Esophagus muscularis mucosa (tissue), 4 donors: Measurements from ENCODE around the gene POLR2E. TPM values are rescaled to one million over a fixed set of nuclear protein-coding genes. Genes with fewer than 3 reads are reported as not detected.

Source experiments
- DNase-seq: peaks from one replicate; pipeline ENCODE4 v3.0.0-alpha.2; 2017; ENCODE audit errors: extremely low spot score
- H3K27ac ChIP-seq, 4 donors: fragments of 200-600 bp; sonication (generic); replicated peaks in 1 of 4; 1 replicate in 3 of 4; 2 replicates in 1 of 4; pipeline ENCODE4 v1.5.1; 2016 to 2019; ENCODE audit warnings: mild to moderate bottlenecking in 1 of 4
- H3K27me3 ChIP-seq, 4 donors: fragments of 200-600 bp; sonication (generic); one replicate each; pipeline versions ENCODE4 v1.5.1 to v1.6.0; 2016 to 2019
- H3K36me3 ChIP-seq, 4 donors: fragments of 200-600 bp; sonication (generic); one replicate each; pipeline ENCODE4 v1.5.1; 2016 to 2019
- H3K4me1 ChIP-seq, 4 donors: fragments of 200-600 bp; sonication (generic); one replicate each; pipeline ENCODE4 v1.5.1; 2016 to 2019
- H3K4me3 ChIP-seq, 4 donors: fragments of 200-600 bp; sonication (generic); 1 replicate in 2 of 4; 2 replicates in 2 of 4; pipeline ENCODE4 v1.5.1; 2016 to 2019; ENCODE audit warnings: mild to moderate bottlenecking in 4 of 4, moderate library complexity in 1 of 4
- H3K9me3 ChIP-seq, 4 donors: fragments of 200-600 bp; sonication (generic); 1 replicate in 3 of 4; 2 replicates in 1 of 4; pipeline ENCODE4 v1.5.1; 2016 to 2019
- CTCF ChIP-seq, 3 experiments: fragments of 200-600 bp in 2 of 3; fragments of 450-650 bp in 1 of 3; sonication (generic) in 2 of 3; IDR thresholded peaks; one replicate each; pipeline ENCODE4 v1.5.1; 2017 to 2019; ENCODE audit warnings: antibody characterized with exemption in 3 of 3, mild to moderate bottlenecking in 2 of 3, moderate library complexity in 1 of 3
- EP300 ChIP-seq: sonication (generic); formaldehyde crosslinking; IDR thresholded peaks from one replicate; pipeline ENCODE4 v1.6.1; 2017; ENCODE audit warnings: antibody characterized with exemption
- POLR2A ChIP-seq: fragments of 450-650 bp; IDR thresholded peaks from one replicate; pipeline ENCODE4 v1.6.1; 2017; ENCODE audit warnings: antibody characterized with exemption, moderate library complexity, mild to moderate bottlenecking, low read depth
- POLR2AphosphoS5 ChIP-seq, 2 donors: sonication (generic); formaldehyde crosslinking; IDR thresholded peaks; one replicate each; pipeline ENCODE4 v1.6.1; 2017; ENCODE audit warnings: antibody characterized with exemption in 2 of 2
- WGBS: methylation state at CpG from one replicate; pipeline ENCODE4 v1.1.5; 2018; 5-methylcytosine and 5-hydroxymethylcytosine counted together
- intact Hi-C: fragments of 100-400 bp; cut with DNase I; formaldehyde crosslinking; loops from one replicate; pipeline ENCODE4 v1.15.1; 2023
- total RNA-seq, 4 donors: library from RNA; depleted of rRNA; stranded (reverse); fragments of >200 nt; gene quantifications; one replicate each; pipeline versions ENCODE4 v1.1.0 to v1.2.1, GENCODE V29; 2016

Gene POLR2E
- total RNA-seq, 4 donors from 2014 or later, result 96.8 to 198 (median 135) TPM

GRCh38 chr19:1058112-1058511, 37.1 kb downstream of the POLR2E start:
- no peak for DNase-seq
- no peak for TF ChIP-seq EP300
- Histone ChIP-seq H3K9me3 (peaks cover 4 to 44% (median 40%) of the 10 kb centered on the region in 4 donors), H3K27me3 (no peaks in the 10 kb centered on the region), H3K36me3 (peaks cover 0 to 33% (median 6%) of the 10 kb centered on the region in 4 donors), H3K4me1 (no peaks in the 10 kb centered on the region), H3K27ac (no peak overlapping the region), H3K4me3 (no peak overlapping the region)
- WGBS, result 94% methylated on average over 4 of the region's 5 CpGs
- intact Hi-C loops, result no loop called here

- Histone ChIP-seq H3K4me3 (no peak overlapping the region), H3K9me3 (peaks cover 4 to 44% (median 40%) of the 10 kb centered on the region in 4 donors), H3K27ac (no peak overlapping the region), H3K27me3 (no peaks in the 10 kb centered on the region), H3K4me1 (no peaks in the 10 kb centered on the region), H3K36me3 (peaks cover 0 to 33% (median 6%) of the 10 kb centered on the region in 4 donors)
- intact Hi-C loops, result no loop called here
- TF ChIP-seq CTCF (IDR thresholded peaks at IDR 0.05) (no peak), EP300 (no peak), POLR2AphosphoS5 (IDR thresholded peaks at IDR 0.05) (no peak), POLR2A (no peak)
- DNase-seq, result no peak
- WGBS, result 51% methylated on average over 2 of the region's 3 CpGs
These were observed 37.9 kb downstream of the POLR2E start for GRCh38 chr19:1057176-1057855.

GRCh38 chr19:1055886-1056620, 39.1 kb downstream of the POLR2E start:
- Histone ChIP-seq H3K36me3 (peaks cover 0 to 33% (median 6%) of the 10 kb centered on the region in 4 donors), H3K4me1 (no peaks in the 10 kb centered on the region), H3K27me3 (no peaks in the 10 kb centered on the region), H3K4me3 (no peak overlapping the region), H3K27ac (no peak overlapping the region), H3K9me3 (peaks cover 4 to 44% (median 40%) of the 10 kb centered on the region in 4 donors)
- TF ChIP-seq POLR2AphosphoS5 (IDR thresholded peaks at IDR 0.05) (no peak), CTCF (IDR thresholded peaks at IDR 0.05) (no peak), POLR2A (no peak), EP300 (no peak)
- DNase-seq, result no peak
- WGBS, result 97% methylated on average over 16 of the region's 20 CpGs
- intact Hi-C loops, result no loop called here

- Histone ChIP-seq H3K9me3 (peaks cover 4 to 44% (median 40%) of the 10 kb centered on the region in 4 donors), H3K36me3 (peaks cover 0 to 33% (median 6%) of the 10 kb centered on the region in 4 donors), H3K27ac (no peak overlapping the region), H3K4me1 (no peaks in the 10 kb centered on the region), H3K27me3 (no peaks in the 10 kb centered on the region), H3K4me3 (no peak overlapping the region)
- 90% methylated on average over 8 of the region's 14 CpGs for WGBS
- intact Hi-C loops, result no loop called here
- DNase-seq, result no peak
- TF ChIP-seq CTCF (IDR thresholded peaks at IDR 0.05) (no peak), EP300 (no peak), POLR2A (no peak), POLR2AphosphoS5 (IDR thresholded peaks at IDR 0.05) (no peak)
These were observed 40.1 kb downstream of the POLR2E start for GRCh38 chr19:1055028-1055425.

- Histone ChIP-seq H3K36me3 (peaks cover 0 to 33% (median 6%) of the 10 kb centered on the region in 4 donors), H3K9me3 (peaks cover 4 to 39% (median 37%) of the 10 kb centered on the region in 4 donors), H3K27me3 (no peaks in the 10 kb centered on the region), H3K27ac (no peak overlapping the region), H3K4me3 (no peak overlapping the region), H3K4me1 (no peaks in the 10 kb centered on the region)
- TF ChIP-seq POLR2A (no peak), CTCF (IDR thresholded peaks at IDR 0.05) (no peak), EP300 (no peak), POLR2AphosphoS5 (IDR thresholded peaks at IDR 0.05) (no peak)
- WGBS, result 94% methylated on average over 25 of the region's 28 CpGs
- intact Hi-C loops, result no loop called here
- DNase-seq, result no peak
These were observed 40.8 kb downstream of the POLR2E start for GRCh38 chr19:1054102-1055027.
